Renal pelvis (tissue), 4 donors: ENCODE measurements around the gene CPNE2. TPM values are rescaled to one million over a fixed set of nuclear protein-coding genes. Genes with fewer than 3 reads are reported as not detected.

Source experiments
- DNase-seq: peaks from one replicate; pipeline ENCODE4 v3.0.0-alpha.2; 2013
- polyA plus RNA-seq, 3 donors: library from polyadenylated mRNA; unstranded; fragments of 120-200 nt; gene quantifications; one replicate each; pipeline ENCODE4 v1.2.1, GENCODE V29; 2013; ENCODE audit not compliant: insufficient read length in 3 of 3

CPNE2 gene
- polyA plus RNA-seq, 3 donors, result 35.1 to 40.3 (median 36.4) TPM

DNA sequence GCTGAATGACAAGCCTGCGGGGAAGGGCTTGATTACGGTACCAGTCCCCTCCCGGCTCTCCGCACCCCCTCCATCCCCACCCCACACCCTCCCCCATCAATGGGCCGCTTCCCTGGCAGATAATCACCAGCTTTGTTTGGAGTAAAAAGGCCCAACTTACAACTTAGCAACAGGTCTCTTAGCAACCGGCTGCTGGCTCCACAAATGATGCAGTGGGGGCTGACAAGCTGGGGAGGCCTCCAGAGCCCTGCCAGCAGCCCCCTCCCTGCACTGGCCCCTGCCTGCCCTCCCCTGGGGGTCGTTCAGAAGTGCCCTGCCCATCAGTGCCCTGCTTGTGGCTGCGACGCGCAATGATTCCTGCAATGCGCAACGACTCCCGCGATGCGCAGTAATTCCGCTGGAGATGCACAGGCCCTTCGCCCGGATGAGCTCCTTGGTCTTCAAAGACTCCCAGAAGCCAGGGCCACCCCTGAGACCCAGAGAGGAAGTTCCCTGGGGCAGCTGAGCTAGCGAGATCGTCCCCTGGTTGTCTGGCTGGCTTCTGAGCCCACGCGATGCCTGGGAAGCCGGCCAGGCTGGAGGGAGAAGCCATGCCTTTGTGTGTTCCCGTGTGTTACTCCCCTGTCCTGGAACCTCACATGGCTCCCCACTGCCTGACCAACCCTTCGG is 23.3 kb downstream of the CPNE2 start:
- DNase-seq, result peak; percentile 17

DNA sequence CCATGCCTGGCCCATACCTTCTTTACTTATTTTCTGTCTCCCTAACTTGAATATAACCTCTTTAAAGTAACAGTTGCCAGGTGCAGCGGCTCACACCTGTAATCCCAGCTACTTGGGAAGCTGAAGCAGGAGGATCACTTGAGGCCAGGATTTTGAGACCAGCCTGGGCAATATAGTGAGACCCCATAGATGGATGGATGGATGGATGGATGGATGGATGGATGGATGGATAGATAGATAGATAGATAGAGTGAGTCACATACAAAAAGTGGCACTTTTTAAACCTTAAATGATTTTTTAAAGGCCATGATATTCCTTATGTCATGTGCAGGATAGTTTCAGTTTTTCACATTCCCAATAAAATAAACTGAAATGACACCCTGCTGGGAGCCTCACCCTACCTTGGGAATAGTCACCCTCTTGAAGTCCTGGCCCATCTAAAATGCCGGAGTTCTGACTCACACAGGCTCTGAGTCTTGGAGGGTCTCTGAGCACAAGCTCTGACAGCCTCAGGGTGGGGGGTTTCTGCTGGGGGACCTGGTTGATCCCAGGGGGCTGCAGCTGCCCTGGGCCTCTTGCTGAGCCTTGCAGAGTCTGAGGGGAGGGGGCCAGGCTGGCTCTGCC is 26.2 kb downstream of the CPNE2 start:
- DNase-seq, result no peak

DNA sequence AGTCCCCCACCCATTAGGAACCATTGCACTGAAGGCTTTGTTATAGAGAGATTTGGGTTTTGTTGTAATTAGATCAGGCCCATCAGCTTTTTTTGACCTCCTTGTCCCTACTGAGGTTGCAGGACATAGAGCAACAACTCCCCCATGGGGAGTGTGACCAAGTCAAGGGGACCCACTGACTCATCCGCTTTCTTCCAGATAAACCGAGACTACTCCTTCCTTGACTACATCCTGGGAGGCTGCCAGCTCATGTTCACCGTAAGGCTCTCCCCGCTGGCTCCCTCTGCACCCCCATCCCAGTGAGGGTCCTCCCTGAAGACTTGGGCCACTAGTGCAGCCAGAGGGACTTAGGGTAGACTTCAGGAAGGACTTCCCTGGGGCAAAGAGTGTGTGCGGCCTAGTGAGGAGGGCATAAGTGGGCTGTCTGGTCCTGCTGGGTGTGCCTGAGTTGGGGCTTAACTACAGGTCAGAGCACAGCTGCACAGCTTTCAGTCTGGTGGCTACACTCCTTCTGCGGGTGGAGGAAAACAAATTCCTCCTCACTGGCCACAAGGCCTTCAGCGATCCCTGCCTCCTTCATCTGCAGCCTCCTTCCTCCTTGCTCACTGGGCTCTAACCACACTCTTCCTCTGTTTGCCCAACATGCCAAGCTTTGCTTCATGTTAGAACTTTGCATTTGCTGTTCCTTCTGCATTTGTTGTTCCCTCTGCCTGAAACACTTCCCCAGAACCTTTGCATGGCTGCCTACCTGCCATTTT is 31.0 kb downstream of the CPNE2 start:
- no peak for DNase-seq

- no peak for DNase-seq
Measured at GRCh38 chr16:57123974-57124674, 31.7 kb downstream of the CPNE2 start.

DNA sequence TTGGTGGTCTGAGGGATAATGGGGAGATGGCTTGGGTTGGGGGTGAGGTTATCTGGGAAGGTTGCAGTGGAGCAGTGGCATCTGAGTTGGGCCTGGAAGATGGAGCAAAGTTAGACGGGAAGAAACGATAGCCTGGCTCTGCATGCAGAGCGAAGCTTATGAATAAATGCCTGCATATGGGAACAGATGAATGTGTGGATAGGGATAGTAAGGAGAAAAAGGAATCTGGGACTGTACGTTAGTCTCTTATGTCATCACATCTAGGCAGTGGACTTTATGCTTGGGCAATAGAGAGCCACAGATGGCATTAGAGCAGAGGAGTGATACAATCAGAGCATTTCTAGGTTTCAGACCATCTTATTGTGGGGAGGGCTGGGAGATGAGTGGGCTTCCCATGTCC is 33.0 kb downstream of the CPNE2 start:
- no peak for DNase-seq

- no peak for DNase-seq
Measured at GRCh38 chr16:57125969-57126368, 33.6 kb downstream of the CPNE2 start.

GRCh38 chr16:57126411-57126810 is 34.0 kb downstream of the CPNE2 start:
- no peak for DNase-seq

- no peak for DNase-seq
Measured at GRCh38 chr16:57127037-57127763, 34.8 kb downstream of the CPNE2 start.

GRCh38 chr16:57127836-57128235 is 35.5 kb downstream of the CPNE2 start:
- no peak for DNase-seq

DNA sequence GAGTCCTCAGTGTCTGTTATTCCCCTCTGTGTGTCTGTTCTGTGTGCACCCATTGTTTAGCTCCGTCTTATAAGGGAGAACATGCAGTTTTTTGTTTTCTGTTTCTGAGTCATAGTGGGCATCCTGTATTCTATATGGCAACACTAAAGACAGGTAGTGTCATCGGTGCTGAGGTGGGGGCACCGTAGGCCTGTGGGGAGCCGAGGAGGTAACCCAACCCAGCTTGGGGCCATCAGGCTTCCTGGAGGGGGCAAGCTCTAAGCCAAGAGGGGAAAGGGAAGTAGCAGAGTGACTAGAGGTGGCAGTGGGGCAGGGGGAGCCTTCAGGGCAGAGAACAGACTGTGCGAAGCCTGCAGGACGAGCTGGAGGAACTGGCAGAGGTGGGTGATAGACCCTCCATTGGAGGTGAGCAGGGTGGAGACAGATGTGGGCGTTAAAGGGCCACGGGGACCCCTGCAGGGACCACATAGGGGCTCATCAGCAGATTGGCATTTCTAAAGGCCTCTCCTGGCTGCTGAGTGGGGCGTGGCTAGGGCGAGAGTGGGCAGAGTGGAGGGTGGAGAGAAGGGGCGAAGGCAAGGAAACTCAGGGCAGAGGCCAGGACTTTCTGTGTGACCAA is 36.5 kb downstream of the CPNE2 start:
- DNase-seq, result no peak

DNA sequence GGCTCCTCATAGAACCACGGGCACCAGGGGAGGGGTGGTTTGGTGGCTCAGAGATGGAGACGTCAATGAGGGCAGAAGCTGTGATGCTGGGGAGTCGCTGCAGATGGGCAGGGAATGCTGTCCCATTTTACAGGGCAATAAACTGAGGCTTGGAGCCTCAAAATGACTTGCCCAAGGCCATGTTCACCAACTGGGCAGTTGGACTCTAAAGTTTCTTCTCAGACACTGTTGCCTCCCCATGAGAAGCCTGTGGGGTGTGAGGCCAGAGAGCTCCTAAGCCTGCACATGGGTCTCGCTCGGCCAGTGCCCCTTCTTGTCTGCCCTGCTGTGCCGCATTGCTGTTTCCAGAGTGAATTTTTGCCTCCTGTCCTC is 38.6 kb downstream of the CPNE2 start:
- no peak for DNase-seq

DNA sequence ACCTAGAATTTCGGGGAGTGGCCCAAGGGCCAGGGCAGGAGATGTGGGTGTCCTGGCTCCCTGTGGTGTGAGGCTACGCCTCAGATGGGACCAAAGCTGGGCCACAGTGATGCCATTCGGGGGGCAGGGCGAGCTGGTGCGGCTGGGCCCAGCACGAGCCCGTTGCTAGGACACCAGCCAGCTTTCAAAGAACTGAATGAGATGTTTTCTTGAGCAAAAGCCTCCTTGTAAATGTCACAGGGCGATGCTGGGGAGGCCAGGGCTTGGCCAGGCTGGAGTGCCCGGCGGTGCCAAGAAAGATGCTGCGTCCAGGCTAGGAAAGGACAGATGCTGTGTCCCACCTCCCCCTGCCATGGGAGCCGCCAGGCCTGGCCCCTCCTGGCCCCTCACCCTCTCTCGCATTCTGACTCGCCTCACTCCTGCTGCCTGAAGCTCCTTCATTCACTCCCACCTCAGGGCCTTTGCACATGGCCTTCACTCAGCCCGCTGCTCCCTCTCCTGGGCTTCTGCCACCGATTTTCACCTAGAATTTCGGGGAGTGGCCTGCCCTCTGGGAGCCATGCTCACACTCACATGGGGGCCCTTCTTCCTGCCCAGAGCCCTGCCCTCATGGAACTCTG is 39.1 kb downstream of the CPNE2 start:
- no peak for DNase-seq

DNA sequence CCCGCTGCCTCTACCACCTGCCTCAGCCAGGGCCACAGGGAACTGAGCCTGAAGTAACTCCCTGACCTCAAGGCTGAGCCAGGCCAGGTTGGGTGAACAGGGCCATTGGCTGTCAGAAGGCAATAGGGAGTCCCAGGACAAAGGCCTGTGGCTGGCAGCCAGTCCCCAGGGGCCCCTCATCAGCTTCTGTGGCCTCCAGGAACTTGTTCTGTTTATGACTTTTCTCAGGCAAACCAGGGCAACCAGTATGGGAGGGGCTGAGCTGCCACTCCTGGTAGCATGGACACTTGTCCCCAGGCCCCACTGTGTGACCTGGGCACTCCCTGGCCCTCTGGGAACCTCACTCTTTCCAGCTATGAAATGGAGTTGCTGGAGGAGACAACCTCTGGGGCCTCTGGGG is 40.1 kb downstream of the CPNE2 start:
- no peak for DNase-seq

DNA sequence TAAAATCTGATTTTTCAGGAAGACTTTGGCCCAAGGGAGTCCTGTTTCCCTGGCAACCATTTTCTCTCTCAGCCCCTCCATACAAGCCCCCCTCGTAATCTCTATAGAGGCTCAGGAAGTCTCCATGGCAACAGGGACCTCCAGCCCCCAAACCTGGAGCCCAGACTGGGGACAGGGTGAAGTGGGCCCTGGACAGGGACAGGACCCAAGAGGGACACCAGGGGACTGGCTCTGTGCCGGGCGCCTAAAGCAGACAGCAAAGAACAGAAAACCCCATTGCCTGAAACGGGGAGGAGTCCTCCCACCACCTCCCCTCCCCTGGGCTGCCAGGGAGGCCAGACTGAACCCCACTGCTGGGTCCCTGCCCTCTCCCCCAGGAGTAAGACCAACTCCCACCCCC is 40.6 kb downstream of the CPNE2 start:
- no peak for DNase-seq

DNA sequence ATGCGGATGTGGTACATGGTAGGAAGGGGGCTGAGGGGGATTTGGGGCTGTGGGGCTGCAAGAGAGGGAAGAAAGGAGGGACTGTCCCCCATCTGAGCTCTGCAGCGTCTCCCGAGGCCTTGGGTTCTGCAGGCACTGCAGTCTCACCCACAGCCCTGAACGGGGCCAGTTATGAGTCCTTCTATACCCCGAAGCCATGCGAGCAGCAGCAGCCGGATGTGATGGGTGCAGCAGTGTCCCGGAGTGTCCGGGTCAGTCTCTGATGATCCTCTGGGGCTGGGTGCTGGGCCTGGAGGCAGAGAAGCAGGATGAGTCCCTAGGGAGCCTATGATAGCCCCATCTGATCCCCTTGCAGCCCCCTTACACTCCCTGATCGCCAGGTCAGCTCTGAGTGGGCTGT is 41.5 kb downstream of the CPNE2 start:
- no peak for DNase-seq

DNA sequence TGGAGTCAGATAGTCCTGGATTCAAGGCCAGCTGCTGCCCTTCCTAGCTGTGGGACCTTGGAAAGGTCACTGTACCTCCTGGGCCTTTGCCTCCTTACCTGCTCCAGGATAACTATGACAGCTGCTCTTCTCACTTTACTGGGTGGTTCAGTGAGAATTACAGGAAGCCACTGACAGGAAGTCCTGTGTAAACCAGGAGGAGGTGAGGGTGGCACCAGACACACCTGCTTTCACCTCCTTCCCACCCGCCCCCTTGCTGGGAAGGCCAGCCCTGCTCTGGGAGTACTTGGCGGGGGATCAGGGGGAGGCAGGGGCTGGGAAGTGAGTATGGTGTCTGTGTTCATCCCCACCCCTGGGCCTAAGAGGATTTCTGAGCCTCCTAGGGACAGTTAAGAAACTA is 42.6 kb downstream of the CPNE2 start:
- DNase-seq, result no peak

- DNase-seq, result no peak
Measured at GRCh38 chr16:57137043-57137442, 44.7 kb downstream of the CPNE2 start.

DNA sequence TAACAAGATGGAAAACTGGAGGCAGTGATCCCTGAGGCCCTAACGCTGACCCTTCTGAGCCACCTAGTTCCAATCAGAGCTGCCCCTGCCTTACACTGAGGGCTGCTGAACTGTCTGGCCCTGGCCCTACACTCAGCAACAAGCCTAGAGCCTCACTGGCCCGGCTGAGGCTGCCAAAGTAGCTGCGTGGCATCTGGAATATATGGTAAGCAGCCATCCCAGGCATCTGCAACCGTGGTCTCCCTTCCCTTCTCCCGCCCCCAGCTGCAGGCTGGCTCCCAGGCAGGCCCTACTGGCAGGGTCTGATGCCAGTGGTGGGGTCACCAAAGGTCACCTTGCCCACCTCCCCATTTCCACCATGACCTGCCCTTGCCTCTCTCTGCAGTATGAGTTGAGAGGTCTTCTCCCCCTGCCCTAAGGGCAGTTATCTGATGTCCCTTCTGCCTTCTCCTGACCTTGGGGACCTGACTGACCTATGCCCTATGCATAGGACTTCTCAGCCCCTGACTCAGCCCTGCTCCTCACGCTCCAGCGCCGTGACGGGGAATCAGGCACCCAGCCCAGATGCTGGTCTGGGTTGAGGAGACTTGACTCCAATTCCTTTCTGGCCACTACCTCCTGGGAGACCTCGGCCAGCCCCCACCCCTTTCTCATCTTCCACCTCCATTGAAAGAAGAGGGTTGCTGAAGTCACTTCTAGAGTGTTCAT is 45.3 kb downstream of the CPNE2 start:
- DNase-seq, result no peak

- DNase-seq, result no peak
Measured at GRCh38 chr16:57138281-57138935, 46.0 kb downstream of the CPNE2 start.
